Heart left ventricle (tissue), 16 donors: Measurements from ENCODE around the gene D2HGDH. TPM values are rescaled to one million over a fixed set of nuclear protein-coding genes. Genes with fewer than 3 reads are reported as not detected.
"Not testable (repeated sequence)": the region's sequence is repeated elsewhere in the genome, so short reads cannot be mapped to it uniquely, and the experiment has no call there.

ENCODE experiments used
- ATAC-seq, 4 donors: fragments of 200-7000 bp; cut with Tn5 transposase; one replicate each; pipeline ENCODE4 v1.9.1; 2020 to 2022; ENCODE audit warnings: moderate library complexity in 4 of 4, mild to moderate bottlenecking in 3 of 4, moderate number of reproducible peaks in 1 of 4
- DNase-seq, 5 donors: peaks; one replicate each; pipeline ENCODE4 v3.0.0-alpha.2; 2020
- H3K27ac ChIP-seq, 12 donors: fragments of 200-600 bp; sonication (generic) in 4 of 12; one replicate each; pipeline versions ENCODE4 v1.5.0 to v1.8.0; 2016 to 2022; ENCODE audit warnings: mild to moderate bottlenecking in 2 of 12
- H3K27me3 ChIP-seq, 9 donors: fragments of 200-600 bp; sonication (generic) in 2 of 9; one replicate each; pipeline versions ENCODE4 v1.5.1 to v1.8.0; 2016 to 2022; ENCODE audit warnings: mild to moderate bottlenecking in 3 of 9
- H3K36me3 ChIP-seq, 9 donors: fragments of 200-600 bp; sonication (generic) in 2 of 9; one replicate each; pipeline versions ENCODE4 v1.5.0 to v1.8.0; 2018 to 2022; ENCODE audit warnings: mild to moderate bottlenecking in 2 of 9
- H3K4me1 ChIP-seq, 12 donors: fragments of 200-600 bp; sonication (generic) in 4 of 12; one replicate each; pipeline versions ENCODE4 v1.5.0 to v1.8.0; 2016 to 2022; ENCODE audit warnings: mild to moderate bottlenecking in 3 of 12
- H3K4me3 ChIP-seq, 12 donors: fragments of 200-600 bp; sonication (generic) in 4 of 12; one replicate each; pipeline versions ENCODE4 v1.5.0 to v1.8.0; 2017 to 2022; ENCODE audit warnings: mild to moderate bottlenecking in 9 of 12, moderate library complexity in 4 of 12
- H3K9me3 ChIP-seq, 12 donors: fragments of 200-600 bp; sonication (generic) in 4 of 12; one replicate each; pipeline versions ENCODE4 v1.5.0 to v1.8.0; 2016 to 2022; ENCODE audit warnings: mild to moderate bottlenecking in 1 of 12
- POLR2A ChIP-seq, 2 donors: fragments of 450-650 bp; IDR thresholded peaks; one replicate each; pipeline ENCODE4 v1.6.1; 2017; ENCODE audit warnings: antibody characterized with exemption in 2 of 2, mild to moderate bottlenecking in 2 of 2, moderate library complexity in 2 of 2
- WGBS, 4 donors: extraction: QIAGEN DNeasy Blood & Tissue Kit in 2 of 4; methylation state at CpG; one replicate each; pipeline versions ENCODE4 v1.1.5 to v1.1.7; 2013 to 2018; 5-methylcytosine and 5-hydroxymethylcytosine counted together
- intact Hi-C, 10 donors: fragments of 100-400 bp; cut with DNase I; formaldehyde crosslinking; loops; one replicate each; pipeline versions ENCODE4 v1.11.1 to v1.14.2; 2022
- polyA plus RNA-seq, 2 donors: library from polyadenylated mRNA; stranded (reverse); fragments of 200-250 nt; gene quantifications; one replicate each; pipeline ENCODE4 v1.2.3, GENCODE V29; 2013
- total RNA-seq, 9 donors: library from RNA; depleted of rRNA in 2 of 9; stranded (reverse); fragments of >200 nt in 2 of 9; fragmentation: NEBNext Ultra II Directional in 3 of 9; extraction: Animal tissue kit (Norgen Biotek cat#: 25700) in 3 of 9; gene quantifications; one replicate each; pipeline versions ENCODE4 v1.1.0 to v1.2.4, GENCODE V29; 2016 to 2023
- TF ChIP-seq, protein P1 (sequence below), 12 donors: fragments of 200-600 bp; sonication (generic) in 4 of 12; IDR thresholded peaks; one replicate each; pipeline versions ENCODE4 v1.5.0 to v1.8.0; 2018 to 2022; ENCODE audit warnings: antibody characterized with exemption in 12 of 12, mild to moderate bottlenecking in 5 of 12
- donor health status: ischemic (EF 13 %, LVEDD 7.1; RV severe dilation, severe dysfunction).
- donor health status: healthy with polysubstance abuse.
- donor health status: DM: no; HTN: yes; CAD: no.
- donor health status: DM: no; HTN: no; CAD: no.
- donor health status: ischemic (EF 25% LVEDD 6.9; RV normal size, moderate dysfunction).
- donor health status: ischemic (EF 25% LVEDD 5.7; RV mildly dilated, moderate dysfunction).
- donor health status: healthy.
- donor health status: DM: yes; HTN: yes; CAD: no.
- donor health status: ischemic (EF 35%, LVEDD 5.7; RV mildly dilated, moderate dysfunction).
- donor health status: nonischemic (EF 11% LVEDD 7.7; RV severe dilation, severe dysfunction).
- donor health status: DM: yes; HTN: yes; CAD: no.
- donor health status: PGD.
- donor health status: ischemic (EF 29% LVEDD 5.4; RV normal size, mild dysfunction).
- donor health status: nonischemic (EF 23%, LVEDD 6.1; RV moderate dilation, normal function).

The D2HGDH gene
- total and polyA plus RNA-seq, 11 donors = 7.6 to 24.1 (median 19.8) TPM

DNA sequence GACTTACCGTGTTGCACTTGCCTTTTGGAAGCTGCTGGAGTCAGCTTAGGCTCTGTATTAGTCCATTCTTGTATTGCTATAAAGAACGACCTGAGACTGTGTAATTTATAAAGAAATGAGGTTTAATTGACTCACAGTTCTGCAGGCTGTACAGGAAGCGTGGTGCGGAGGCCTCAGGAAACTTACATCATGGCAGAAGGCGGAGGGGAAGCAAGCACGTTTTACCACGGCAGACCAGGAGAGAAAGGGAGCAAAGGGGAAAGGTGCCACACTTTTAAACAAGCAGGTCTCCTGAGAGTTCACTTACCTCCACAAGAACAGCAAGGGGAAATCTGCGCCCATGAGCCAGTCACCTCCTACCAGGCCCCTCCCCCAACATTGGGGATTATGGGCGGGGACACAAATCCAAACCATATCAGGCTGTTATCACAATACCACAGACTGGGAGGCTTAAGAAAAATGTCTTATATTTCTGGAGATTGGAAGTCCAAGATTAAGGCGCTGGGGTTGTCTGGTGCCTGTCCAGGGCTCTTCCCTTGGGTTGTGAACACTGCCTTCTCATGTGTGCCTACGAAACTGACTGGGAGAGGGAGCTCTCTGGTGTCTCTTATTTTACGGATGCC lies 3.6 kb upstream of the D2HGDH start:
- no peak for TF ChIP-seq POLR2A (IDR thresholded peaks at IDR 0.05)
- TF ChIP-seq, protein P1, sequence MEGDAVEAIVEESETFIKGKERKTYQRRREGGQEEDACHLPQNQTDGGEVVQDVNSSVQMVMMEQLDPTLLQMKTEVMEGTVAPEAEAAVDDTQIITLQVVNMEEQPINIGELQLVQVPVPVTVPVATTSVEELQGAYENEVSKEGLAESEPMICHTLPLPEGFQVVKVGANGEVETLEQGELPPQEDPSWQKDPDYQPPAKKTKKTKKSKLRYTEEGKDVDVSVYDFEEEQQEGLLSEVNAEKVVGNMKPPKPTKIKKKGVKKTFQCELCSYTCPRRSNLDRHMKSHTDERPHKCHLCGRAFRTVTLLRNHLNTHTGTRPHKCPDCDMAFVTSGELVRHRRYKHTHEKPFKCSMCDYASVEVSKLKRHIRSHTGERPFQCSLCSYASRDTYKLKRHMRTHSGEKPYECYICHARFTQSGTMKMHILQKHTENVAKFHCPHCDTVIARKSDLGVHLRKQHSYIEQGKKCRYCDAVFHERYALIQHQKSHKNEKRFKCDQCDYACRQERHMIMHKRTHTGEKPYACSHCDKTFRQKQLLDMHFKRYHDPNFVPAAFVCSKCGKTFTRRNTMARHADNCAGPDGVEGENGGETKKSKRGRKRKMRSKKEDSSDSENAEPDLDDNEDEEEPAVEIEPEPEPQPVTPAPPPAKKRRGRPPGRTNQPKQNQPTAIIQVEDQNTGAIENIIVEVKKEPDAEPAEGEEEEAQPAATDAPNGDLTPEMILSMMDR (IDR thresholded peaks at IDR 0.05) = no peak
- Histone ChIP-seq H3K27ac (no peak overlapping the region), H3K9me3 (no peaks in the 10 kb centered on the region), H3K4me3 (no peak overlapping the region), H3K4me1 (peaks cover 0 to 30% (median 13%) of the 10 kb centered on the region in 12 donors), H3K27me3 (no peaks in the 10 kb centered on the region), H3K36me3 (peaks cover 0 to 7% (median 0%) of the 10 kb centered on the region in 9 donors)
- intact Hi-C loops = loop anchor here in 5 of 10 donors (5.0 to 10.0 kb wide), 6 partner anchors 132 to 878 kb away; partner anchors contain the start of gene STK25 (in 1 of the 5)
- WGBS, 4 donors = 80 to 86% (median 83%) methylated on average over 12 of the region's 12 CpGs
- no peak for DNase-seq
- ATAC-seq = no peak

DNA sequence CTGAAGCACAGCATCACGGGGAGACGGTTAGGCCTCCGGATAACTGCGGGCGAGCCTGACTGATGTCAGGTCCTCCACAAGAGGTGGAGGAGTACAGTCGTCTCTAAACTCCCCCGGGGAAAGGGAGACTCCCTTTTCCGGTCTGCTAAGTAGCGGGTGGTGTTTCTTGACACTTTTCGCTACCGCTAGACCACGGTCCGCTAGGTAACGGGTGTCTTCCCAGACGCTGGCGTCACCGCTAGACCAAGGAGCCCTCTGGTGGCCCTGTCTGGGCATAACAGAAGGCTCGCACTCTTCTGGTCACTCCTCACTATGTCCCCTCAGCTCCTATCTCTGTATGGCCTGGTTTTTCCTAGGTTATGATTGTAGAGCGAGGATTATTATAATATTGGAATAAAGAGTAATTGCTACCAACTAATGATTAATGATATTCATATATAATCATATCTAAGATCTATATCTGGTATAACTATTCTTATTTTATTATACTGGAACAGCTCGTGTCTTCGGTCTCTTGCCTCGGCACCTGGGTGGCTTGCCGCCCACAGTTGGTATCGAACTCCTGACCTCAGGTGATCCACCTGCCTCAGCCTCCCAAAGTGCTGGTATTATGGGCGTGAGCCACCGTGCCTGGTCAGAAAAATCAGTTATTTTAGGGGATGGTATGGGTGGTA lies 1.8 kb upstream of the D2HGDH start:
- ATAC-seq, H3K36me3 ChIP-seq, H3K27ac ChIP-seq, H3K27me3 ChIP-seq, H3K9me3 ChIP-seq: not testable (repeated sequence)
- Histone ChIP-seq H3K4me1 (peaks cover 0 to 33% (median 15%) of the 10 kb centered on the region in 12 donors), H3K4me3 (peak overlapping the region in 3 of 12 donors; percentile 29 to 39 (median 33))
- TF ChIP-seq, protein P1 (IDR thresholded peaks at IDR 0.05) = peak; percentile 40 to 77 (median 66)
- DNase-seq = peak; percentile 47 to 81 (median 67)
- intact Hi-C loops = loop anchor here in 5 of 10 donors (5.0 to 10.0 kb wide), 6 partner anchors 130 to 880 kb away; partner anchors contain the start of gene STK25 (in 1 of the 5)
- WGBS, 4 donors = 39 to 51% (median 43%) methylated on average over 15 to 25 of the region's 26 CpGs

DNA sequence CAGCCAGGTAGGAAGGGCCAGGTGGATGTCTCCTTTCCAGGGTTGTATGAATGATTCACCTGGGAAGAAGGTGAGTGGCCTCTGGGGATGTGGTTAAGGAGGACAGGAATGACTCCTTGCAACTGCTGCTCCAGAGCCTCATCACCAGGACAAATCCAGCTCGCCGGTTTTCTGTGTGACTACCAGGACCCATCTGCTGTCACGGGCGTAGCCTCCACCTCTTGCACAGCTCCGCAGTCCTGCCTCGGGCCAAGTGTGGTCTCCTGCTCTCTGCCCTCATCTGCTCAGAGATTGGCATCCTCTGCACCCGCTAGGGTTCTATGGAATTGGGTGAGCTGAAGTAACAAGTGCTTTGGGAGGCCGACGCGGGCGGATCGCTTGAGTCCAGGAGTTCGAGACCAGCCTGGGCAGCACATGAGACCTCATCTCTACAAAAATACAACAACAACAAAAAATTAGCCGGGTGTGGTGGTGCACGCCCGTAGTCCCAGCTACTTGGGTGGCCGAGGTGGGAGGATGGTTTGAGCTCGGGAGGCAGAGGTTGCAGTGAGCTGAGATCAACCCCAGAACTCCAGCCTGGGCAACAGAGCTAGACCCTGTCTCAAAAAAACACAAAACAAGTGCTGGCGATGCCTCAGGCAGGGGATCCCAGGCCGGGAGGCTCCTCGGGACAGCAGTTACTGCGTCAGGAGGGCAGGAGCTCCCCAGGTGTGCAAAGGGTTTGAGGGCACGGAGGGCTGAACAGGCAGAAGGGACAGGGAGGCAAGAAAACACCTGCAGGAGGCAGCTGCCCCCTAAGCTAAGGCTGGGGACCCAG lies 831 bp upstream of the D2HGDH start:
- peak in 1 of 5 donors; percentile 66 for DNase-seq
- TF ChIP-seq POLR2A (IDR thresholded peaks at IDR 0.05) = no peak
- TF ChIP-seq, protein P1 (IDR thresholded peaks at IDR 0.05) = no peak
- Histone ChIP-seq H3K27me3 (no peaks in the 10 kb centered on the region), H3K36me3 (peaks cover 0 to 5% (median 0%) of the 10 kb centered on the region in 9 donors), H3K27ac (peak overlapping the region in 10 of 12 donors; percentile 39 to 95 (median 89)), H3K4me3 (peak overlapping the region; percentile 9 to 100 (median 88)), H3K4me1 (peaks cover 0 to 24% (median 13%) of the 10 kb centered on the region in 12 donors), H3K9me3 (no peaks in the 10 kb centered on the region)
- ATAC-seq = no peak
- WGBS, 4 donors = 86 to 88% (median 87%) methylated on average over 19 to 23 of the region's 23 CpGs
- intact Hi-C loops = loop anchor here in 5 of 10 donors (5.0 to 10.0 kb wide), 6 partner anchors 129 to 881 kb away; partner anchors contain the start of gene STK25 (in 1 of the 5)
